Erythroblast (primary cell): ENCODE data around the gene MAK.

Source experiments
- GATA1 ChIP-seq: IDR thresholded peaks from 2 replicates; pipeline ENCODE4 v1.6.1; 2011; ENCODE audit warnings: low read depth, mild to moderate bottlenecking, control low read depth, low read length, moderate library complexity
- POLR2A ChIP-seq: IDR thresholded peaks from 2 replicates; pipeline ENCODE4 v1.6.1; 2011; ENCODE audit warnings: mild to moderate bottlenecking, low read length

- TF ChIP-seq POLR2A, result no peak
- TF ChIP-seq GATA1, result no peak
These were observed 37.5 kb downstream of the MAK start for GRCh38 chr6:10800810-10801209.
